ENCODE results near the gene MEGF9. TPM values are rescaled to one million over a fixed set of nuclear protein-coding genes. Genes with fewer than 3 reads are reported as not detected.

MEGF9 gene
- total RNA-seq, 1 donor from 2014 or later: 8.2 TPM

GRCh38 chr9:120711841-120712538 is 2.3 kb downstream of the MEGF9 start:
- intact Hi-C loops (cut with DNase I): no loop called here
- no peak for DNase-seq (ENCODE audit: low spot score)

GRCh38 chr9:120711354-120711753 is 2.9 kb downstream of the MEGF9 start:
- intact Hi-C loops (cut with DNase I): no loop called here
- DNase-seq (ENCODE audit: low spot score): no peak

GRCh38 chr9:120710110-120710981 is 3.9 kb downstream of the MEGF9 start:
- DNase-seq (ENCODE audit: low spot score): no peak
- intact Hi-C loops (cut with DNase I): no loop called here

GRCh38 chr9:120708526-120709224 is 5.6 kb downstream of the MEGF9 start:
- intact Hi-C loops (cut with DNase I): no loop called here
- no peak for DNase-seq (ENCODE audit: low spot score)

GRCh38 chr9:120707170-120707569 is 7.1 kb downstream of the MEGF9 start:
- intact Hi-C loops (cut with DNase I): no loop called here
- DNase-seq (ENCODE audit: low spot score): no peak

- intact Hi-C loops (cut with DNase I): no loop called here
- no peak for DNase-seq (ENCODE audit: low spot score)
Measured at GRCh38 chr9:120705174-120705573, 9.1 kb downstream of the MEGF9 start.

- no peak for DNase-seq (ENCODE audit: low spot score)
- intact Hi-C loops (cut with DNase I): no loop called here
Measured at GRCh38 chr9:120702075-120702474, 12.2 kb downstream of the MEGF9 start.

- DNase-seq (ENCODE audit: low spot score): no peak
- intact Hi-C loops (cut with DNase I): no loop called here
Measured at GRCh38 chr9:120701248-120701647, 13.0 kb downstream of the MEGF9 start.

GRCh38 chr9:120698766-120699165 is 15.5 kb downstream of the MEGF9 start:
- no peak for DNase-seq (ENCODE audit: low spot score)
- intact Hi-C loops (cut with DNase I): loop anchor here (5.0 kb wide), 1 partner anchor 49 kb away; no protein-coding TSS in a partner anchor

- DNase-seq (ENCODE audit: low spot score): no peak
- intact Hi-C loops (cut with DNase I): loop anchor here (5.0 kb wide), 1 partner anchor 50 kb away; no protein-coding TSS in a partner anchor
Measured at GRCh38 chr9:120697448-120697847, 16.8 kb downstream of the MEGF9 start.

- intact Hi-C loops (cut with DNase I): loop anchor here (5.0 kb wide), 1 partner anchor 51 kb away; no protein-coding TSS in a partner anchor
- no peak for DNase-seq (ENCODE audit: low spot score)
Measured at GRCh38 chr9:120696551-120697230, 17.6 kb downstream of the MEGF9 start.

GRCh38 chr9:120694559-120694958 is 19.7 kb downstream of the MEGF9 start:
- intact Hi-C loops (cut with DNase I): no loop called here

GRCh38 chr9:120693700-120694008 is 20.6 kb downstream of the MEGF9 start:
- intact Hi-C loops (cut with DNase I): no loop called here
- DNase-seq (ENCODE audit: low spot score): no peak

More at GRCh38 chr9:120694559-120694958, 19.7 kb downstream of the MEGF9 start:
- no peak for DNase-seq (ENCODE audit: low spot score)

DNA sequence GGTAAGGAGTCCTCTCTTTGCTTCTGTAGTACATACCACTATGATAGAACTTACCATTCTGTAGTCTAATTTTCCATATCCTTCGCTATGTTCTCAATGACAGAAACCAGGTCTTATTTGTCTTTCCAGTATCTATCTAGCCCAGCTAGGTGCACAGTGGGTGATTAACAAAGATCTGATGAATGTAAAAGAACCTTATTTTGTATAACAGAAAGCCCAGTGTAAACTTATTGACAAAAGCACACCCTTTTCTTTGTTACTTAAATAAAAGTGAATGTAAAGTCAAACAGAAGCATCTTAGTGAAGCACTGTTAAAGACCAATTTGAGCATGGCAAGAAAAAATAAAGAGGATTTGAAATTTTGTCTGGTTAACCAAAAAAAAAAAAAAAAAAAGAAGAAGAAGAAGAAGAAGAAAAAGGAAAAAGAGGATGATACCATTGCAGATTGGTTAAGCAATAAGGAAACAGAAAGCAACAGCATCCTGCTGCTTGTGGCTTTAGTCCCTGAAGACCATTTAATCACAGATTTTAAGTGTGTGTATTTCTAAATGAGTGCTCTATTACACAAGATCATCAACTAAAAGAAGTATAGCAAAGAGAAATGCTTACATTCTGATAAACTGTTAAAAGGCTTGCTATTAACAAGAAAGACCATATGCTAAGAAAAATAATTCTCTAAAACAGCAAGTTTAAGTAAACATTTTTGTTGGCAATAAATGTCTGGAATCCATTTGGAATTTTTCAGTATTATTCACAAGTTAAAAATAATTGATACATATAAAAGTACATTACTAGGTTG is 21.2 kb downstream of the MEGF9 start:
- intact Hi-C loops (cut with DNase I): no loop called here

DNA sequence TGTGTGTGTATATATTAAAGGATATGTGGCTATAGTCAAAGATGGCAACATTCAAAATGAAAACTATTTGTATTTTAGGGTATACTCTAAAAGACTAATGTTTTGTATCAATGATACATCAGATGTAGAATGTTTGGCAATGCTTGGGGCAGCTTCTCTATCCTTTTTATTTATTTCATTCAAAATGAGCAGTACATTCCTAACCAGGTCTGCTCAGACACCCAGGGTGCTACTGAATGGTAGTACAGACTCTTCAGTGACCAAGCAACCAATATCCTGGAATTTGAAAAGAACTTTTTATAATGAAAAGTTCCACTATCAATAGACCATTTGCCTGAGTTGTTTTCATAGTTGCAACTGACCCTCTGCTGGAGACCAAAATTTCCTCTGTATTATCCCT is 23.9 kb downstream of the MEGF9 start:
- DNase-seq (ENCODE audit: low spot score): no peak
- intact Hi-C loops (cut with DNase I): no loop called here

More for the DNA sequence above, 21.2 kb downstream of the MEGF9 start:
- DNase-seq (ENCODE audit: low spot score): no peak

DNA sequence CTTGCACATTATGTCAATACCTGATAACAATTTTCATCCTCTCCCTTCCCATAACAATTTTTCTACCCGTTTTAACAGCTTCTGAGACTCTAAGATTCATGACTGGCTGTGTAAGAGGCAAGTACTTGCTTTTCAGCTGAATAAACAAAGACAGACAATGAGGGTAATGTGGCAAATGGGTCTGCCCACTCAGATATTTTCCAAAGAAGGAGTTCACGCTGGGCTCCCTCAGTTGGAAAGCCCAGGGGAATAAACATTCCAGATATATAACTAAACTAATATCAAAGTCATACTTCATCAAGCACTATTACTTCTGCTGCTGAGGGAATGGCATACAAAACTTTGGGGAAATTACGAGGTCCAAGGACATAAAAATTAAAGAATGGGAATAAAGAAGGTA is 24.4 kb downstream of the MEGF9 start:
- DNase-seq (ENCODE audit: low spot score): no peak
- intact Hi-C loops (cut with DNase I): no loop called here

- no peak for DNase-seq (ENCODE audit: low spot score)
- intact Hi-C loops (cut with DNase I): no loop called here
Measured at GRCh38 chr9:120688758-120689157, 25.5 kb downstream of the MEGF9 start.

DNA sequence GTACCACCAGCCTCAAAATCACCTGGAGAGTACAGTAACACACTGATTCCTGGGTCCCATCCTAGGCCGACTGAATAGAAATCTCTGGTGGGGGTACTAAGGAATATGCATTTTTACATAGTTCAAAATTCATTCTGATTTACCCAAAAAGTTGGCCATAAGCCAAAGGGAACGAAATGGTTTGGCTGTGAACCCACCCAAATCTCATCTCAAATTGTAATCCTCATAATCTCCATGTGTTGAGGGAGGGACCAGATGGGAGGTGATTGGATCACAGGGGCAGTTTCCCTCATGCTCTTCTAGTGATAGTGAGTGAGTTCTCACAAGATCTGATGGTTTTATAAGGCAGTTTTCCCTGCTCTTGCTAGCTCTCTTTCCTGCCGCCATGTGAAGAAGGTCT is 31.1 kb downstream of the MEGF9 start:
- intact Hi-C loops (cut with DNase I): no loop called here
- DNase-seq (ENCODE audit: low spot score): no peak

DNA sequence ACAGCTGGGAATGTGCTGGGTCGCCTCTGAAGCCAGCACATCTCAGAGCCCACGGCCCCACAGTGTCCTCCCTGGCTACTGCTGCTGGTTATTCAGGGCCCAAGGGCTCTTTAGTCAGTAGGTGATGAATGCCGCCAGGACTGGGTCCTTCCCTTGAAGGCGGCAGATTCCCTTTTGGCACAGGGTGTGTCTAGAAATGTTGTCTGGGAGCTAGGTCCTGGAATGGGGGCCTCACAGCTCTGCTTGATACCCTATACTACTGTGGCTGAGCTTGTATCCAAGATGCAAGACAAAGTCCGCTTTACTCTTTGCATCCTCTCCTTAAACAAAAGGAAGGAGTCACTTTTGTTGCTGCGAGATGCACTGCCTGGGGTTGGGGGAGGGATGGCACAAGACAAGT is 33.1 kb downstream of the MEGF9 start:
- intact Hi-C loops (cut with DNase I): no loop called here
- no peak for DNase-seq (ENCODE audit: low spot score)
